Calu3 (cell line): ENCODE data around the gene ADAMTSL3. TPM values are rescaled to one million over a fixed set of nuclear protein-coding genes. Genes with fewer than 3 reads are reported as not detected.

ENCODE experiments used
- BruUV-seq: library from RNA; stranded (reverse); fragments of 400-500 nt; replicated peaks from 2 replicates; lab custom pipeline; 2021; lab: Mats Ljungman, UMichigan
- CTCF ChIA-PET: fragments of 300-600 bp; sonication (Branson Sonifier 250); formaldehyde crosslinking; loops from one replicate; lab custom pipeline; 2022; ENCODE audit warnings: antibody characterized with exemption; lab: Charles Lee
- DNase-seq: peaks from one replicate; pipeline ENCODE4 v3.0.0; 2022
- H3K27ac Mint-ChIP-seq: one replicate; pipeline ENCODE4 v1.8.0; 2022; ENCODE audit warnings: mixed read lengths; ENCODE audit not compliant: unreplicated experiment
- H3K27me3 Mint-ChIP-seq: one replicate; pipeline ENCODE4 v1.8.0; 2022; ENCODE audit warnings: mixed read lengths; ENCODE audit not compliant: unreplicated experiment
- H3K36me3 Mint-ChIP-seq: one replicate; pipeline ENCODE4 v1.8.0; 2022; ENCODE audit warnings: mild to moderate bottlenecking, moderate library complexity, mixed read lengths; ENCODE audit not compliant: insufficient read depth, unreplicated experiment
- H3K4me1 Mint-ChIP-seq: one replicate; pipeline ENCODE4 v1.8.0; 2022; ENCODE audit warnings: mild to moderate bottlenecking, low read depth, mixed read lengths; ENCODE audit not compliant: unreplicated experiment
- H3K4me3 Mint-ChIP-seq: one replicate; pipeline ENCODE4 v1.8.0; 2022; ENCODE audit warnings: mild to moderate bottlenecking, low read depth, moderate library complexity, mixed read lengths; ENCODE audit not compliant: unreplicated experiment
- H3K9me3 Mint-ChIP-seq: one replicate; pipeline ENCODE4 v1.8.0; 2022; ENCODE audit warnings: low read depth, mixed read lengths; ENCODE audit not compliant: unreplicated experiment
- CTCF ChIP-seq: fragments of 200-600 bp; IDR thresholded peaks from one replicate; pipeline ENCODE4 v1.8.0; 2022; ENCODE audit warnings: antibody characterized with exemption; ENCODE audit not compliant: unreplicated experiment
- intact Hi-C: fragments of 100-400 bp; cut with micrococcal nuclease; formaldehyde crosslinking; loops from one replicate; pipeline ENCODE4 v1.10.0; 2022; ENCODE audit not compliant: unreplicated experiment
- total RNA-seq: library from RNA; stranded (reverse); gene quantifications from 2 replicates; pipeline ENCODE4 v1.2.3, GENCODE V29; 2022

Gene ADAMTSL3
- total RNA-seq, 1 experiment from 2014 or later = 2.4 TPM

- CTCF ChIA-PET = no interaction called here
- no TSS peak for BruUV-seq
- no peak overlapping the region for H3K4me3 Mint-ChIP-seq
- H3K36me3 Mint-ChIP-seq = no peaks in the 10 kb centered on the region
- intact Hi-C loops = no loop called here
- H3K4me1 Mint-ChIP-seq = no peaks in the 10 kb centered on the region
- no peak overlapping the region for H3K27ac Mint-ChIP-seq
- H3K27me3 Mint-ChIP-seq = peaks cover 16% of the 10 kb centered on the region
- peaks cover 3% of the 10 kb centered on the region for H3K9me3 Mint-ChIP-seq
- no peak for DNase-seq
- no peak for TF ChIP-seq CTCF
Observed at GRCh38 chr15:83775738-83776137, 121.8 kb downstream of the ADAMTSL3 start.

GRCh38 chr15:83776986-83777385 lies 123.1 kb downstream of the ADAMTSL3 start:
- CTCF ChIA-PET = no interaction called here
- Mint-ChIP-seq H3K4me1 (no peaks in the 10 kb centered on the region), H3K9me3 (peaks cover 3% of the 10 kb centered on the region), H3K4me3 (no peak overlapping the region), H3K36me3 (no peaks in the 10 kb centered on the region), H3K27me3 (peaks cover 16% of the 10 kb centered on the region), H3K27ac (no peak overlapping the region)
- DNase-seq = no peak
- intact Hi-C loops = no loop called here
- no TSS peak for BruUV-seq
- no peak for TF ChIP-seq CTCF

- DNase-seq = no peak
- intact Hi-C loops = no loop called here
- H3K4me1 Mint-ChIP-seq = peaks cover 8% of the 10 kb centered on the region
- H3K9me3 Mint-ChIP-seq = peaks cover 2% of the 10 kb centered on the region
- CTCF ChIA-PET = no interaction called here
- H3K27me3 Mint-ChIP-seq = peaks cover 3% of the 10 kb centered on the region
- BruUV-seq = no TSS peak
- H3K36me3 Mint-ChIP-seq = no peaks in the 10 kb centered on the region
- no peak overlapping the region for H3K4me3 Mint-ChIP-seq
- TF ChIP-seq CTCF = no peak
- H3K27ac Mint-ChIP-seq = no peak overlapping the region
Observed at GRCh38 chr15:83783227-83783626, 129.3 kb downstream of the ADAMTSL3 start.

GRCh38 chr15:83784975-83785374 lies 131.1 kb downstream of the ADAMTSL3 start:
- no TSS peak for BruUV-seq
- CTCF ChIA-PET = no interaction called here
- intact Hi-C loops = no loop called here
- no peak overlapping the region for H3K27ac Mint-ChIP-seq
- no peaks in the 10 kb centered on the region for H3K36me3 Mint-ChIP-seq
- no peak for TF ChIP-seq CTCF
- H3K9me3 Mint-ChIP-seq = peaks cover 2% of the 10 kb centered on the region
- DNase-seq = no peak
- H3K27me3 Mint-ChIP-seq = no peaks in the 10 kb centered on the region
- H3K4me3 Mint-ChIP-seq = no peak overlapping the region
- H3K4me1 Mint-ChIP-seq = peaks cover 8% of the 10 kb centered on the region
